ENCODE results near the gene AFDN.

DNA sequence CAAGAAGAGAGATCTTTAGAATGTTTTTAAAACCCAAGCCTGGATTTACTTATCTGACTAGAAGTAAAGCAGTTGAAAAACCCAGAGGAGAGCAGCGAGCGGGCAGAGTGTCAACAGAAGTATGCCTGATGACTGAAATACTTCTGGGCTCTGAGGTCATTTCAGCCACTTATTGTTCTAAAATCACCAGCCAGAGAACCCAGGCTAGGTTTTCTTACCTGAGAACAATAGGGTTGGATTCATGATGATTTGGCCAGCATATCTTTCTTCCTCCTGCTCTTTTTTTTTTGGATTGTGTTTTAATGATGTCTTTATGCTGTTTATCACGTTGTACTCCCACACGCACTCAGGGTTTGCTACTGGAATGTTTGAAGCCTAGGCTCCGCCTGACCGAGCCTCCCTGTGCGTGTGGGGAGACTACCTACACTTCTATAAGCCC, 107.7 kb downstream of the AFDN start:
- TF ChIP-seq, protein P1, sequence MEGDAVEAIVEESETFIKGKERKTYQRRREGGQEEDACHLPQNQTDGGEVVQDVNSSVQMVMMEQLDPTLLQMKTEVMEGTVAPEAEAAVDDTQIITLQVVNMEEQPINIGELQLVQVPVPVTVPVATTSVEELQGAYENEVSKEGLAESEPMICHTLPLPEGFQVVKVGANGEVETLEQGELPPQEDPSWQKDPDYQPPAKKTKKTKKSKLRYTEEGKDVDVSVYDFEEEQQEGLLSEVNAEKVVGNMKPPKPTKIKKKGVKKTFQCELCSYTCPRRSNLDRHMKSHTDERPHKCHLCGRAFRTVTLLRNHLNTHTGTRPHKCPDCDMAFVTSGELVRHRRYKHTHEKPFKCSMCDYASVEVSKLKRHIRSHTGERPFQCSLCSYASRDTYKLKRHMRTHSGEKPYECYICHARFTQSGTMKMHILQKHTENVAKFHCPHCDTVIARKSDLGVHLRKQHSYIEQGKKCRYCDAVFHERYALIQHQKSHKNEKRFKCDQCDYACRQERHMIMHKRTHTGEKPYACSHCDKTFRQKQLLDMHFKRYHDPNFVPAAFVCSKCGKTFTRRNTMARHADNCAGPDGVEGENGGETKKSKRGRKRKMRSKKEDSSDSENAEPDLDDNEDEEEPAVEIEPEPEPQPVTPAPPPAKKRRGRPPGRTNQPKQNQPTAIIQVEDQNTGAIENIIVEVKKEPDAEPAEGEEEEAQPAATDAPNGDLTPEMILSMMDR (IDR thresholded peaks at IDR 0.05): no peak
- no peak for TF ChIP-seq POLR2A (IDR thresholded peaks at IDR 0.05)
